CD4-positive, alpha-beta T cell treated with Interleukin-1 beta for 1 hour (primary cell): ENCODE results near the gene NOTO.

Experiments
- DNase-seq, 2 donors: peaks; one replicate each; pipeline ENCODE4 v3.0.0-alpha.2; 2020 to 2022

Gene NOTO

GRCh38 chr2:73235315-73236028 lies 33.1 kb downstream of the NOTO start:
- peak in 1 of 2 donors; percentile 19 for DNase-seq

- no peak for DNase-seq
These were observed 34.8 kb downstream of the NOTO start for GRCh38 chr2:73237168-73237567.

- DNase-seq, result no peak
These were observed 35.8 kb downstream of the NOTO start for GRCh38 chr2:73238149-73238548.

- DNase-seq, result no peak
These were observed 36.6 kb downstream of the NOTO start for GRCh38 chr2:73238976-73239375.

GRCh38 chr2:73239776-73240175 lies 37.4 kb downstream of the NOTO start:
- DNase-seq, result no peak

- no peak for DNase-seq
These were observed 41.7 kb downstream of the NOTO start for GRCh38 chr2:73243884-73244570.

- no peak for DNase-seq
These were observed 42.2 kb downstream of the NOTO start for GRCh38 chr2:73244580-73244979.

GRCh38 chr2:73246850-73247249 lies 44.5 kb downstream of the NOTO start:
- no peak for DNase-seq

- no peak for DNase-seq
These were observed 47.3 kb downstream of the NOTO start for GRCh38 chr2:73249636-73250035.

- DNase-seq, result no peak
These were observed 48.8 kb downstream of the NOTO start for GRCh38 chr2:73250872-73251846.

- DNase-seq, result no peak
These were observed 50.1 kb downstream of the NOTO start for GRCh38 chr2:73252238-73253027.

GRCh38 chr2:73253400-73253799 lies 51.0 kb downstream of the NOTO start:
- no peak for DNase-seq

- DNase-seq, result peak in 1 of 2 donors; percentile 17
These were observed 51.5 kb downstream of the NOTO start for GRCh38 chr2:73253901-73254300.

- no peak for DNase-seq
These were observed 52.1 kb downstream of the NOTO start for GRCh38 chr2:73254343-73255006.

GRCh38 chr2:73255007-73255644 lies 52.8 kb downstream of the NOTO start:
- DNase-seq, result no peak

GRCh38 chr2:73255907-73256617 lies 53.7 kb downstream of the NOTO start:
- no peak for DNase-seq

- no peak for DNase-seq
These were observed 54.2 kb downstream of the NOTO start for GRCh38 chr2:73256618-73256922.

GRCh38 chr2:73257021-73257420 lies 54.6 kb downstream of the NOTO start:
- DNase-seq, result no peak

- DNase-seq, result peak in 1 of 2 donors; percentile 35
These were observed 55.2 kb downstream of the NOTO start for GRCh38 chr2:73257425-73258125.

- no peak for DNase-seq
These were observed 56.0 kb downstream of the NOTO start for GRCh38 chr2:73258186-73258912.
